GM19025 (cell line): ENCODE measurements around the gene KRTAP9-7.

Source experiments
- ATAC-seq: cut with Tn5 transposase; IDR thresholded peaks from one replicate; pipeline ENCODE4 v1.9.1; 2021; ENCODE audit warnings: mild to moderate bottlenecking, low read depth, moderate library complexity; ENCODE audit not compliant: unreplicated experiment

The KRTAP9-7 gene

DNA sequence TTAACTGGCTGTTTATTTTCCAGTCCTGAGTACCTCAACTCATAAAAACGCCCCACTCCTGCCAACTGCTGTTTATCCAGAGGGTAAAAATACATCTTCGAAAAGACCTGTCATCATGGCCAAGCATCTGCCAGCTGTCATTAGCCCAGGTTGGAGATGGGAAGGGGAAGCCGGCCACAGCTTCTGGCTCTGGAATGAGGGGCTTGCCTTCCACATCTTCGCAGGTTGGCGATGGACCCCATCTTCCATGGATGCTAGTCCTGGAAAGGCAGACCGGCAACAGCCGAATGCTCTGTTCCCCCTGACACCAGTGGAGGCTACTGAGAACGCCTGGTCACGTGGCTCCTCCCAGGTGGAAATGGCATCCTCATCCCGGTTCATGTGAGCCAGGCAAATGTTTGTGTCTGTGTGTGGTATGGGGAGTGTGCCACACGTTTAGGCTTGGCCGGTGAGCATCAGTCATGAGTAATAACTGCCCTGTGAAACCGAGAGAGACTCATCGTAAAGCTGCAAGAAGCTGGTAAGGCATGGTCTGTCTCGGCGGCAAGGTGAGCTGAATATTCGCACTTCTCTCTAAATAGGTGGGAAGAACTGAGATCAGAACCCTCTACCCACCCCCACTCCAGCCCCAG, 40.4 kb downstream of the KRTAP9-7 start:
- ATAC-seq: no peak

DNA sequence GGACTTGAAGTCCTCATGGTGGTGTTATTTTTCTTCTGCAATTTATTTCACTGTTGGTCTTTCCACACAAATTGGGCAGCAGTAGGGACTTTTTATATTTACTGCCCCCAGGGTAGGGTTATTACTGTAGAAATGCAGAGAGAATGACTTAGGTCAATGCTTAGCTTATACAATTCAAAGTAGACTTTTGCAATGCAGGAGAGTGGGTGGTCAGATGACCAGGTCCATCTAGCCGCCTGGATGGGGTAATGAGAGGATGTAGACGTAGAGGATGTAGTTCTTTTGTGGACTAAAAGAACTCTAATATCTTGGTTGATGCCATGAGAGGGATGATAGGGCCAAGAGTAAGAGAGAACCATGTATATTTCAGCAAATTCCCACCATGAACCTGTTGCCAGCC, 42.7 kb downstream of the KRTAP9-7 start:
- no peak for ATAC-seq

DNA sequence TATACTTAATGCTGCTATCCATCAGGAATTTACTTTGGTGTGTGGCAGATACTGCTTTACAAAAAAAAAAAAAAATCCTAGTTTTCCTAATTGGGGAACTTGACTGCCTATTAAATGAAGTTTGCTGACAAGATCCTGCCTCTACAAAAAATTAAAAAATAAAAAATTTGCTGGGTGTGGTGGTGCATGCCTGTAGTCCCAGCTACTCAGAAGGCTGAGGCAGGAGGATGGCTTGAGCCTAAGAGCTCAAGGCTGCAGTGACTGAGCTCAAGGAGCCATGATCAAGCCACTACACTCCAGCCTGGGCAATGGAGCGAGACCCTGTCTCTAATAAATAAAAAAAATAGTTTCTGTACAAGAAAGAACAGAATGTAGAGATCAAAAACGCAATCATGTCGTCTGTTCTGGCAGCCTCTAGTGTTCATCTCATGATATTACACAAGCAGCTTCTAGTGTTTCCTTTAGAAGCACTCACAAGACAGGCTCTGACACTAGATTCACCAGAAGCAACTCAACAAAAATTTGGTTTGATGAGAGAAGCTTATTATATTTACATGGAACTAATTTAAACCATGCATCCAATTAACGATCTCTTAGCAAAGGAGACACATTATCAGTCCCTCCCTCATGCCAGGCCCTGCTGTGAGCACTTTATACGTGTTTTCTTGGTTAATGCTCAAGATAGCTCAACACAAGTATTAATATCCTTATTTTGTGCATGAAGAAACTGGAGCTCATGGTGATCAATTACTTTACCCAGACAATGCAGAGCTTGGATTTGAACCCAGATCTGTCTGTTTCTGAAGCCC, 46.8 kb downstream of the KRTAP9-7 start:
- ATAC-seq: no peak

DNA sequence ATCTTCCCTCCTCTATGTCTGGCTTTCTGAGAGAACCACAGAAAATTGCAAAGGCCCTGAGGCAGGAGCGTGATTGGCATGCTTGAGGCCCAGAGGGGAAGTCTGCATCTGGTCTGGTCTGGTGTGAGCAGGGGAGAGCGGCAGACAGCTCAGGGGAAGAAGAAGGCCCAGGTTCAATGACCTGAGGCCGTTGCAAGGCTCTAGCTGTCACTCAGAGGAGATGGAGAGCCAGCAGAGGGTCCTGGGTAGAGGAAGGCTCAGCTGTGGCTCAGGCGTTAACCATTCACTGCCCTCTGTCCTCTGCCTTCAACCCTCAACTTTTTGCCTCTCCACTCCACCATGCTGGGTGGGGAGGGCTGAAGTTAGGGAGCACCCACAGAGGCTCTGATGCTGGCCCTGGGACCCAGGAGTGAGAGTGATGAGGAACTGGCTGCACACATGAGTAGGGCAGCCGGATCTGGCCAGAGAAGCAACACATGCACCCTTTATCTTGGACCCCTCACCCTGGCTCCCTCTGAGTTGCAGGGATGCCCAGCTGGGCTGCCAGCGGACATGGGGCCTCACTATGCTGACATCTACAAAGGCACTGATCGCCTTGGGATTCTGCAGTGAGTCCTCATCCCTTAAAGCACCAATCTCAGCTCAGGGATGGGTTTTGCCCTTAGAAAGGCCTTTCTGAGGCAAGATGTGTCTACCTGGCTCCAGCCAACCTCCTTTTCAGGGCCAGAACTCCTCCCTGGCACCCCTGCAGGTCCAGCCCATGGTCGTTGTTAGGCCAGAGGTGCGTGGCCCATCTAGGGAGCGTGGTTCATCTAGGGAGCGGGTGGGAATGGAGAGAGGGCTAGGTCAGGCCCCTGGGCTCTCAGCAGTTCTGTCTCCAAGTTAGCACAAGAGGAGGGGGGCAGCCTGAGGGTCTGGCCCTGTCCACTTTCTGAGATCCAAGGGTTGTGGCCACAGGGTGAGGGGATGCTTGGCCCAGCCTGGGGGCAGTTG, 47.7 kb downstream of the KRTAP9-7 start:
- no peak for ATAC-seq

DNA sequence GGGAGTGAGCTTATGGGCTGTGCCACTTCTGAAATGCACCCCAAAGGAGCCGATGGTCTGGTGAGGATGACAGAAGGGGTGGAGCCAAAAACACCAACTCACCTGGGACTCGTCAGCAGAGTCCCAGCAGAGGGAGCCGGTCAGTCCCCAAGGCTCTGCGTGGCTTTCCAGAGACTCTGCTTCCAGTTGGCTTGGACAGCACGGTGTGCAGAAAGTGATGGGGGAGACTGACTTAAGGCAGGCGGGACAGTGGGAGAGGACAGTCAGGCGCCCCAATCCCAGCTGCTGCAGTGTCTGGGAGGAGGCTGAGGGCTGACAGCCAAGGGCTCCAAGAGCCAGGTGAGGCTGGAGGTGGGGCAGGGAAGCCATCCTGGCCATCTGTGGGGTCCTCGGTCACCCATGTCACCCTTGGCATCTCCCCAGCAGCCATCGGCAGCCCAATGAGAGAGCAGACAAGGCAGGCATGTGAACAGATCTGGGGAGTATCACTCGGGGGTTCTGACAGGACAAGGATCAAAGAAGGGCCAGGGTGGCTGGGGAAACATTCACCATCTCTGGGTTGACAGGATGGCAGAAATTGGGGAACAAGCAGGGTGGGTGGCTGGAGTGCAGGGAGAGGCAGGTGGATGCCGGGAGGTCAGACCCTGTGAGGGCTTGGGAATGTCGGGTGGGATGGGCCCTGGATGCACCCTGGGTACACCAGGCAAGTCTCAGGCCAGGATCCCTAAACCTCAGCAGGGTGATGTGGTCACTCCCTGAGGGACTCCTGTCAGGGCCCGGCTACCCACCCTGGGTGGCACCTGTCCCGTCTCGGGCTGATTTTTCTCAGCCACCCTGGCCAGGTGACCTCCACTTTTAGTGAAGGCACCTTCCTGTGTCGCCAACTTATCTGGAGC, 48.9 kb downstream of the KRTAP9-7 start:
- no peak for ATAC-seq

DNA sequence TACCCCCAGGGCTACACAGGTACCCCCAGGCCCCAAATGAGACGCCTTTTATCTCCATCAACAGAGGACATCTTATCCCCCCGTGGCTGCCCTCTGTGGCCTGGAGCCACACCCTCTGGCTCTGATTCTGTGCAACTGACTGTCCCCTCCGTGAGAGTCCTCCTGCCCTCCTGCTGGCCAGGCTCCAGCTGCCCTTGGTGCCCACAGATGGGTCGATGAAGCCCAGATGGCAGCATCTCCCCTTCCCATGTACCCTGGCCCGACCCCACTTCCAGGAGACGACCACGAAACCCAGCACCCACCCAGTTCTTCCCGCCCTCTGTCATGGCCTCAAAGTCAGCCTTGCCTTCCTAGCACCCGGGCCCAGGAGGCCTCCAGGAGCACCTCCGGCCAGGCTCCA, 49.6 kb downstream of the KRTAP9-7 start:
- ATAC-seq: no peak

DNA sequence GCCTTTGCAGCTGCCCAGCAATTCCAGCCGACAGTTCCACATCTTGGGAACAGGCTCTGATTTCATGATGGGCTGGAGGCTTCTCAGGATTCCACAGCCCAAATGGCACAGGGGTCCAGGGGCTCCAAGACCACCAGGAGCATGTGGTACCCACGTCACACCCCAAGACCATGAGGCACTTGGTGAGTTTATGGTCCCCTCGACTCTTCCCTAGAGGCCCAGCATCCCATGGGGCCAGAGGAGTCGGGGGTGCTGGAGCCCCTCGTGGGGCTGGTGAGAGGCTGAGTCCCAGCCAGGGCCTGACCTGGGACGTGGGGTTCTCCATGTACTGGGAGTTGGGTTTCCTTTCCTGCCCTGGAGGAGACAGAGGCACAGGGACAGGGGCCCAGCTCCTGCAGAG, 50.1 kb downstream of the KRTAP9-7 start:
- no peak for ATAC-seq
